Putamen (tissue), 1 donor: Measurements from ENCODE around the gene NDUFA8.

Experiments used
- DNase-seq: peaks from one replicate; pipeline ENCODE4 v3.0.0-alpha.2; 2016; ENCODE audit warnings: low spot score

Gene NDUFA8

GRCh38 chr9:122159026-122159924 lies at the start of gene NDUFA8, which contains the start of gene MORN5:
Gene NDUFA8, minus strand, starts transcription at chr9:122159779. Its CDS starts 102 bp downstream, at chr9:122159677.
Gene MORN5, plus strand, starts transcription at chr9:122159908. Its CDS starts 65 bp downstream, at chr9:122159973.
- peak; percentile 93 for DNase-seq

GRCh38 chr9:122207096-122207495 lies 47.5 kb upstream of the NDUFA8 start:
- no peak for DNase-seq

- DNase-seq = no peak
Measured at GRCh38 chr9:122206118-122207046, 46.8 kb upstream of the NDUFA8 start.

GRCh38 chr9:122205176-122205575 lies 45.6 kb upstream of the NDUFA8 start:
- DNase-seq = no peak

GRCh38 chr9:122204491-122204890 lies 44.9 kb upstream of the NDUFA8 start:
- no peak for DNase-seq

GRCh38 chr9:122204055-122204454 lies 44.5 kb upstream of the NDUFA8 start:
- DNase-seq = no peak

- DNase-seq = no peak
Measured at GRCh38 chr9:122202111-122202510, 42.5 kb upstream of the NDUFA8 start.

GRCh38 chr9:122201641-122202040 lies 42.1 kb upstream of the NDUFA8 start:
- DNase-seq = no peak

- DNase-seq = no peak
Measured at GRCh38 chr9:122200960-122201595, 41.5 kb upstream of the NDUFA8 start.

- no peak for DNase-seq
Measured at GRCh38 chr9:122197882-122198281, 38.3 kb upstream of the NDUFA8 start.

GRCh38 chr9:122197426-122197825 lies 37.8 kb upstream of the NDUFA8 start:
- no peak for DNase-seq

GRCh38 chr9:122195875-122196274 lies 36.3 kb upstream of the NDUFA8 start:
- DNase-seq = no peak

- no peak for DNase-seq
Measured at GRCh38 chr9:122193651-122194050, 34.1 kb upstream of the NDUFA8 start.

- no peak for DNase-seq
Measured at GRCh38 chr9:122192914-122193525, 33.4 kb upstream of the NDUFA8 start.

- no peak for DNase-seq
Measured at GRCh38 chr9:122192261-122192875, 32.8 kb upstream of the NDUFA8 start.

- DNase-seq = no peak
Measured at GRCh38 chr9:122191584-122191983, 32.0 kb upstream of the NDUFA8 start.

GRCh38 chr9:122190597-122191381 lies 31.2 kb upstream of the NDUFA8 start:
- DNase-seq = no peak

- no peak for DNase-seq
Measured at GRCh38 chr9:122188369-122188768, 28.8 kb upstream of the NDUFA8 start.

GRCh38 chr9:122186777-122187470 lies 27.3 kb upstream of the NDUFA8 start:
- DNase-seq = no peak

- no peak for DNase-seq
Measured at GRCh38 chr9:122186301-122186700, 26.7 kb upstream of the NDUFA8 start.
